Gastroesophageal sphincter (tissue), 4 donors: ENCODE data around the gene FMNL3. TPM values are rescaled to one million over a fixed set of nuclear protein-coding genes. Genes with fewer than 3 reads are reported as not detected.

ENCODE experiments used
- ATAC-seq: fragments of 150-250 bp; one replicate; pipeline ENCODE4 v1.9.1; 2016; ENCODE audit warnings: mild to moderate bottlenecking, moderate library complexity
- H3K27ac ChIP-seq, 4 donors: fragments of 200-600 bp; sonication (generic) in 3 of 4; 1 replicate in 3 of 4; 2 replicates in 1 of 4; pipeline ENCODE4 v1.5.1; 2016 to 2019
- H3K27me3 ChIP-seq: fragments of 200-600 bp; sonication (generic); one replicate; pipeline ENCODE4 v1.5.1; 2019
- H3K36me3 ChIP-seq, 2 donors: fragments of 200-600 bp; sonication (generic); one replicate each; pipeline ENCODE4 v1.5.1; 2019; ENCODE audit warnings: control low read depth in 1 of 2
- H3K4me1 ChIP-seq, 3 donors: fragments of 200-600 bp; sonication (generic); 1 replicate in 2 of 3; 2 replicates in 1 of 3; pipeline ENCODE4 v1.5.1; 2016 to 2019; ENCODE audit warnings: control low read depth in 2 of 3
- H3K4me3 ChIP-seq, 2 donors: fragments of 200-600 bp; sonication (generic); one replicate each; pipeline ENCODE4 v1.5.1; 2019; ENCODE audit warnings: mild to moderate bottlenecking in 1 of 2, moderate library complexity in 1 of 2
- H3K9me3 ChIP-seq, 3 donors: fragments of 200-600 bp; sonication (generic); one replicate each; pipeline ENCODE4 v1.5.1; 2017 to 2019; ENCODE audit warnings: control low read depth in 2 of 3
- EP300 ChIP-seq: sonication (generic); formaldehyde crosslinking; IDR thresholded peaks from one replicate; pipeline ENCODE4 v1.6.1; 2017; ENCODE audit warnings: antibody characterized with exemption, mild to moderate bottlenecking
- POLR2A ChIP-seq, 2 donors: fragments of 450-650 bp; IDR thresholded peaks; one replicate each; pipeline ENCODE4 v1.6.1; 2017; ENCODE audit warnings: antibody characterized with exemption in 2 of 2, mild to moderate bottlenecking in 2 of 2, moderate library complexity in 1 of 2
- POLR2AphosphoS5 ChIP-seq: sonication (generic); formaldehyde crosslinking; IDR thresholded peaks from one replicate; pipeline ENCODE4 v1.6.1; 2017; ENCODE audit warnings: antibody characterized with exemption
- WGBS, 2 donors: methylation state at CpG; one replicate each; pipeline ENCODE4 v1.1.5; 2018; ENCODE audit warnings: low coverage in 1 of 2; 5-methylcytosine and 5-hydroxymethylcytosine counted together
- total RNA-seq, 4 donors: library from RNA; depleted of rRNA; stranded (reverse); fragments of >200 nt; gene quantifications; one replicate each; pipeline ENCODE4 v1.1.0, GENCODE V29; 2016
- TF ChIP-seq, protein P1 (sequence below), 4 experiments: fragments of 200-600 bp in 2 of 4; fragments of 450-650 bp in 2 of 4; sonication (generic) in 1 of 4; IDR thresholded peaks; one replicate each; pipeline ENCODE4 v1.5.1; 2017 to 2019; ENCODE audit warnings: antibody characterized with exemption in 4 of 4, mild to moderate bottlenecking in 2 of 4, moderate library complexity in 2 of 4

FMNL3 gene
- total RNA-seq, 4 donors from 2014 or later = 10.4 to 15.4 (median 12.6) TPM

DNA sequence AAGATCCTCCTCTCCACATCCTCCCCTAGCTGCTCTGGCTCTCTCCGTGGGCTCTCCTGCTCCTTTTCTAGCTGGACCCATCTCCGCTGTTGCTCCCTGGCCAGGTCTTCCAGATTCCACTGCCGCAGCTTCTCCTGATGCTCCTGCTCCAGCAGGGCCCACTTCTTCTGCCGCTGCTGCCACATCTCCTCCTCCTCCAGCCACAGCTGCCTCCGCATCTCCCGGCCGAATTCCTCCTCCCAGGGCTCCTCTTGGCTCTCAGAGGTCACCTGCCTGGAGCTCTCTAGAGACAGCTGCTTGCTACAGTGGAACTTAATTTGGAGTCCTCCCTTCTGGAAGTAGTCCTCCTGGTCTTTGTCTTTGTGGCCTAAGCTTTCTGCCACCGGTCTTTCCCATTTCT is 107.2 kb downstream of the FMNL3 start:
- Histone ChIP-seq H3K4me3 (no peak overlapping the region), H3K4me1 (no peaks in the 10 kb centered on the region)
- 96 to 100% methylated on average over 5 to 8 of the region's 8 CpGs for WGBS, 2 donors

DNA sequence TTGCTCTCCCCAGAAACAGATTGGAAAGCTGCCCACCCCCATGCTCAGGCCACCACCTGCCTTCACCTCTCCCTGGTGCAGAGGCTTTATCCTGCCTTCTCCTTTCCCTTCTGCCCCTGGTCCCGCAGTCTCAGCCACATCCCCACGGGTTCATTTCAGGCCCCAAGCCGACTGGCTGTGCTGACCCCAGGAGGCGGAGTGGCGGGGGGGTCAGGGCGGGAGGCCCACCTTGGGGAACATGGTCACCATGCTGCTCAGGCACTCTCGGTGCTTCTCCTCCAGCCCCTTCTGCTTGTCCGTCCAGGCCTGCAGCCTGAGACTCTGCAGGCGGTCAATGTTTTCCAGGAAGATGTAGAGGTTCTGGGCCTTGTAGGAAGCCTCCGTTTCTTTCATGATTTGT is 108.7 kb downstream of the FMNL3 start:
- TF ChIP-seq POLR2A (IDR thresholded peaks at IDR 0.05) = no peak
- no peak for TF ChIP-seq EP300
- TF ChIP-seq, protein P1, sequence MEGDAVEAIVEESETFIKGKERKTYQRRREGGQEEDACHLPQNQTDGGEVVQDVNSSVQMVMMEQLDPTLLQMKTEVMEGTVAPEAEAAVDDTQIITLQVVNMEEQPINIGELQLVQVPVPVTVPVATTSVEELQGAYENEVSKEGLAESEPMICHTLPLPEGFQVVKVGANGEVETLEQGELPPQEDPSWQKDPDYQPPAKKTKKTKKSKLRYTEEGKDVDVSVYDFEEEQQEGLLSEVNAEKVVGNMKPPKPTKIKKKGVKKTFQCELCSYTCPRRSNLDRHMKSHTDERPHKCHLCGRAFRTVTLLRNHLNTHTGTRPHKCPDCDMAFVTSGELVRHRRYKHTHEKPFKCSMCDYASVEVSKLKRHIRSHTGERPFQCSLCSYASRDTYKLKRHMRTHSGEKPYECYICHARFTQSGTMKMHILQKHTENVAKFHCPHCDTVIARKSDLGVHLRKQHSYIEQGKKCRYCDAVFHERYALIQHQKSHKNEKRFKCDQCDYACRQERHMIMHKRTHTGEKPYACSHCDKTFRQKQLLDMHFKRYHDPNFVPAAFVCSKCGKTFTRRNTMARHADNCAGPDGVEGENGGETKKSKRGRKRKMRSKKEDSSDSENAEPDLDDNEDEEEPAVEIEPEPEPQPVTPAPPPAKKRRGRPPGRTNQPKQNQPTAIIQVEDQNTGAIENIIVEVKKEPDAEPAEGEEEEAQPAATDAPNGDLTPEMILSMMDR (IDR thresholded peaks at IDR 0.05) = no peak
- no peak for TF ChIP-seq POLR2AphosphoS5
- peaks cover 0 to 18% of the 10 kb centered on the region in 2 donors for H3K36me3 ChIP-seq
- WGBS, 2 donors = 50 to 55% methylated on average over 2 to 4 of the region's 10 CpGs
- no peak overlapping the region for H3K4me3 ChIP-seq
- no peak overlapping the region for H3K27ac ChIP-seq
- no peak for ATAC-seq
- H3K27me3 ChIP-seq = no peaks in the 10 kb centered on the region
- H3K4me1 ChIP-seq = no peaks in the 10 kb centered on the region
- H3K9me3 ChIP-seq = no peaks in the 10 kb centered on the region

More for the DNA sequence above, 107.2 kb downstream of the FMNL3 start:
- Histone ChIP-seq H3K27ac (no peak overlapping the region), H3K27me3 (no peaks in the 10 kb centered on the region), H3K9me3 (no peaks in the 10 kb centered on the region), H3K36me3 (peaks cover 0 to 18% of the 10 kb centered on the region in 2 donors)
- TF ChIP-seq EP300 = no peak
- no peak for TF ChIP-seq POLR2AphosphoS5
- no peak for TF ChIP-seq POLR2A (IDR thresholded peaks at IDR 0.05)
- TF ChIP-seq, protein P1 (IDR thresholded peaks at IDR 0.05) = no peak
- no peak for ATAC-seq

DNA sequence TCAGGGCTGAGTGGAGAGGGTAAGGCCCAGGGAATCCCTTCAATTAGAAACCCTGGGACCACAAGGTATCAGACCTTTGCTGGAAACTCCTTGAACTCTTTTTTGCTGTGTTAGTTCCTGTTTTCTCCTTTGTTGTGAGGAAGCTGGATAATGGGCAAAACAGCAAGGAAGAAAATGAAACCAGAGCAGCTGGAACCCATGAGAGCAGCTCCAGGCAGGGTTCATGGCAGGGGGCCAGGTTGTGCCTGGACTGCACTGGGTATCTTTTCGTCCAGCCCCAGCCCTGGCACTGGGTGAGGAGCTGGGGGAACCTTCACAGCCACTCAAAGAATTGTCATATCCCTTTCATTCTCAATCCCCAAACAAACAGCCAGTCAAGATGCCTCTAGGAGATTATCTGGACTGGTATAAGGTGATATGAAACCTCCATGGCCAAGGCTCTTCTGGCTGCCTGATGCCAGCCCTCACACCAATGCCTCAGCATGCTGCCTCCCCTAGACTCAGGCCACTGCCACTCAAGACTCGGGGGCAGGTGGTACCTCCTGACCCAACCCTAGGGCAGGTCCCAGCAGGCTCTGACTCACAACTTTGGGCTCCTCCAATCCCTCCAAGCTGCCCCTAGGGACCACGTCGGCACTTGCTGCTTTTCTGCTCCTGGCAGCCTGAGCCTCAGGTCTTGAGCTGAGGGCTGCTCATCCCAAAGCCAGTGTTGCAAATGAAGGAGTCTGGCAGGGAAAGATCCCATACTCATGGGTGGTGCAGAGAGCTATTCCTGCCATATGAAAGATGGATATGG is 118.3 kb downstream of the FMNL3 start:
- TF ChIP-seq POLR2A (IDR thresholded peaks at IDR 0.05) = no peak
- TF ChIP-seq EP300 = no peak
- TF ChIP-seq, protein P1 (IDR thresholded peaks at IDR 0.05) = no peak
- TF ChIP-seq POLR2AphosphoS5 = no peak
- no peak for ATAC-seq
- H3K27me3 ChIP-seq = no peaks in the 10 kb centered on the region
- WGBS, 2 donors = 40% methylated on average over 1 of the region's 4 CpGs; no CpG with 5 or more reads in 1 of the 2 donors
- H3K4me3 ChIP-seq = no peak overlapping the region
- H3K36me3 ChIP-seq = peaks cover 0 to 23% of the 10 kb centered on the region in 2 donors
- H3K9me3 ChIP-seq = peaks cover 0 to 5% (median 0%) of the 10 kb centered on the region in 3 donors
- H3K4me1 ChIP-seq = peaks cover 0 to 5% (median 0%) of the 10 kb centered on the region in 3 donors
- H3K27ac ChIP-seq = no peak overlapping the region

DNA sequence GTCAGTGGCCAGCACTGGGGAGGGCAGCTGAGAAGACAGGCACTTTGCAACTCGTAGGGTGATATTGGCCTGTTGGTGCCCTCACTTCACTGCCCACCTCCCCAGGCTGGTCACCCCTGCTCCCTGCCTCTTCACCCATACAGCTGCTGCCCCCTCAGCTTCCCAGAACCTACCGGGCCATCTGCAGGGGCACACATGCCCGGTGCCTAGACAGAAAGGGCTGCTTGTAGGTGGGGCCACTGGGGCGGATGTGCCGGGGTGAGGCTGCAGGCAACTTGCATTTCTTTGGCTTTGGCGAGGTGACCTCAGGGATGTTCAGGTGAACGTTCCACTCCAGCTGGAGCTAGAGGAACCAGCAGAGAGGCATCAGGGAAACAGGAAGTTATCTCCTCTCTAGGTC is 118.9 kb downstream of the FMNL3 start:
- Histone ChIP-seq H3K27ac (no peak overlapping the region), H3K9me3 (peaks cover 0 to 5% (median 0%) of the 10 kb centered on the region in 3 donors), H3K4me3 (no peak overlapping the region), H3K4me1 (peaks cover 0 to 12% (median 4%) of the 10 kb centered on the region in 3 donors), H3K27me3 (no peaks in the 10 kb centered on the region), H3K36me3 (peaks cover 0 to 23% of the 10 kb centered on the region in 2 donors)
- WGBS, 2 donors = no CpG with 5 or more reads among the region's 7 CpGs
- no peak for TF ChIP-seq POLR2A (IDR thresholded peaks at IDR 0.05)
- TF ChIP-seq, protein P1 (IDR thresholded peaks at IDR 0.05) = no peak
- no peak for TF ChIP-seq EP300
- no peak for TF ChIP-seq POLR2AphosphoS5
- no peak for ATAC-seq
